ENCODE results near the gene CDK5RAP2.

GRCh38 chr9:120510816-120511215 is 69.2 kb downstream of the CDK5RAP2 start:
- TF ChIP-seq CTCF (conservative IDR thresholded peaks at IDR 0.05 in 1 of 2, IDR thresholded peaks at IDR 0.05 in 1 of 2; ENCODE audit: low read depth in 1 of 2, low read length in 2 of 2) (no peak), EZH2 (IDR thresholded peaks at IDR 0.05; ENCODE audit: low read length, missing control alignments) (no peak)

All from fibroblast of lung (primary cell).